Epithelial cell of proximal tubule (primary cell): ENCODE data around the gene TRPM5. TPM values are rescaled to one million over a fixed set of nuclear protein-coding genes. Genes with fewer than 3 reads are reported as not detected.

Source experiments
- DNase-seq: peaks from one replicate; pipeline ENCODE4 v3.0.0-alpha.2; 2011; ENCODE audit warnings: low read depth
- H3K4me3 ChIP-seq: 2 replicates; pipeline ENCODE4 v1.5.1; 2011; ENCODE audit warnings: low read depth, mild to moderate bottlenecking, low read length
- total RNA-seq: library from RNA; depleted of rRNA; stranded (reverse); fragments of >200 nt; gene quantifications from 2 replicates; pipeline ENCODE4 v1.2.3, GENCODE V29; 2015
- TF ChIP-seq, protein P1 (sequence below): conservative IDR thresholded peaks from 2 replicates; pipeline ENCODE4 v1.5.1; 2012; ENCODE audit warnings: low read depth, mild to moderate bottlenecking, low read length

TRPM5 gene
- total RNA-seq, 1 donor from 2014 or later, result not detected

DNA sequence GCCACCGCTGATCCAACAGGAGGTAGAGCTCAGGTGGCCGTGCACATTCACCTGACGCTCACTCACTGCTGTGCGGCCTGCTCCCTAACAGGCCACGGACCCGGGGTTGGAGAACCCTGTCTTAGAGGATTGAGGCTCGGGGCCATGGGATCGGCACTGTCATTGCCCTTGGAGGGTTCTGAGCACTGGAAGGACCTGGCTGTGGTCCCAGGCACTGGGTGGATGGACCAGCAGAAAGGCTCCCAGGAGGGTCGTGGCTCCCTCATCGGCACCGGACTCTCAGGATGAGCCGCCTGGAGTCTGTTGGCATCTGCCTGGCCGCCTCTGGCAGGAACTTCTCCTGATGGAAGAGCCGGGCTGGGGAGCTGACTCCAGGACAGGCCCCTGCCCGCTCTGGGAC is 7.0 kb upstream of the TRPM5 start:
- no peak overlapping the region for H3K4me3 ChIP-seq
- TF ChIP-seq, protein P1, sequence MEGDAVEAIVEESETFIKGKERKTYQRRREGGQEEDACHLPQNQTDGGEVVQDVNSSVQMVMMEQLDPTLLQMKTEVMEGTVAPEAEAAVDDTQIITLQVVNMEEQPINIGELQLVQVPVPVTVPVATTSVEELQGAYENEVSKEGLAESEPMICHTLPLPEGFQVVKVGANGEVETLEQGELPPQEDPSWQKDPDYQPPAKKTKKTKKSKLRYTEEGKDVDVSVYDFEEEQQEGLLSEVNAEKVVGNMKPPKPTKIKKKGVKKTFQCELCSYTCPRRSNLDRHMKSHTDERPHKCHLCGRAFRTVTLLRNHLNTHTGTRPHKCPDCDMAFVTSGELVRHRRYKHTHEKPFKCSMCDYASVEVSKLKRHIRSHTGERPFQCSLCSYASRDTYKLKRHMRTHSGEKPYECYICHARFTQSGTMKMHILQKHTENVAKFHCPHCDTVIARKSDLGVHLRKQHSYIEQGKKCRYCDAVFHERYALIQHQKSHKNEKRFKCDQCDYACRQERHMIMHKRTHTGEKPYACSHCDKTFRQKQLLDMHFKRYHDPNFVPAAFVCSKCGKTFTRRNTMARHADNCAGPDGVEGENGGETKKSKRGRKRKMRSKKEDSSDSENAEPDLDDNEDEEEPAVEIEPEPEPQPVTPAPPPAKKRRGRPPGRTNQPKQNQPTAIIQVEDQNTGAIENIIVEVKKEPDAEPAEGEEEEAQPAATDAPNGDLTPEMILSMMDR, result no peak
- DNase-seq, result no peak

DNA sequence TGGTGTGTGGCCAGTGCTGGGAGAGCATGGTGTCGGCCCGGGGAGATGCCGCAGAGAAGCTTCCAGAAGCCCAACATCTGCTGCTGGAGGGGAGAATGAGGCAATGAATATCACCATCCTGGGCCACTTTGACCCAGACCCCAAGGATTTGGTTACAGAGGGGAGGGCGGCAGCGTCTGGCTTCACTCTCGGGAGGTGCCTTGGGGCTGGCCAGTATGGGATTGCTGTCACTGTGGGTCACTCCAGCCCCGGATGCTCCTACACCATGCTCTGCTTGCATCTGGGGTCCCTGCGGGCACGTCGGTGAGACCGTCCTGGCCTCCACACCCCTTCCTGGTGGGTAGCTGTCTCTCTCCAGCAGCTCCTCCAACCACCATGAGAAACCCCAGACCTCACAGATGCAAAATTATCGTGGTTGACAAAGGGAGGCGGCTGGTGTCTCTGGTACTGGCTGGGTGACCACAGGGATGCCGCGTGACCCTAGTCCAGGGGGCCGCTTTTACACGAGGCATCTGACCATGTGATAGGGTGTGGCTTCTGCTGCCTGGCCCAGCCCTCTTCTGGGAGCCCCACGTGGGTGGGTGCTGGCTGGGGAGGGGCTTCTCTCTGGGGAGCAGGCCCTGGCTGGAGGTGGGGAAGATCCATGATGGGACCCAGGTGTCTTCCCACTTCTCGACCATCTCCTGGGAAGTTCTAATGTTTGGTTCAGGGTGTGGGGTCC is 6.2 kb upstream of the TRPM5 start:
- no peak overlapping the region for H3K4me3 ChIP-seq
- DNase-seq, result no peak
- TF ChIP-seq, protein P1, result no peak

DNA sequence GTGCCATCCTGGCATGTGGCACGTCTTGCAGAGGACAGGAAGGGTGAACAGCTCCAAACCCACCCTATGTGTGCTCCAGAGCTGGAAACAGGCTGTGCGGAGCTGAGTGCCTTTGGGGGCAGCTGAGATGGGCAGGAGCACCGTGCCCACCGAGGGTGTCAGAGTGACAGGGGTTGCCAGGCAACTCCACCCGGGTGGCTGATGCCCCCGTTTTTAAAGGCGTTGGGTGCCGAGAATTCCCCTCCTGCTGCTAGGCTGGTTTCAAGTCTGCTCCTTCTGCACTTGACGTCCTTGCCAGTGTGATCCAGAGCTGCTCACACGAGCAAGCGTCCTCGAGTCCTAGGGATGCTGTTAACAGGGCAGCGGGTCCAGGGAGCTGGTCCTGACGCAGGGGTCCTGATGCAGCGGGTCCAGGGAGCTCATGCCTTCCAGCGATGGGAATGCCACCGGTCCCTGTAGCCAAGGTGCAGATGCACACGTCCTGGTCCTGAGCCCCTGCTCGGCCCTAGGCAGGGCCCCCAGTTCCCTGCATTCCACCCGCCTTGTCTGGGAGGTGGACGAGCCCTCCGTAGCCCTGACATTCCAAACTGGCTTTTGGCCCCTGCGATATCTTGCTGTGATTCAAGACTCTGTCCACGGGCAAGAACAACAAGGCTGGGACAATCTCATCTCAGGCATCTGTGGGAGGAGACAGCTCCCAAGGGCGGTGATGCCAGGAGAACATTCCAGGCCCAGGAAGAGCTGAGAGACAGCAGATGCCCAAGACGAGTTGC is 5.4 kb upstream of the TRPM5 start:
- TF ChIP-seq, protein P1, result no peak
- H3K4me3 ChIP-seq, result no peak overlapping the region
- DNase-seq, result no peak

DNA sequence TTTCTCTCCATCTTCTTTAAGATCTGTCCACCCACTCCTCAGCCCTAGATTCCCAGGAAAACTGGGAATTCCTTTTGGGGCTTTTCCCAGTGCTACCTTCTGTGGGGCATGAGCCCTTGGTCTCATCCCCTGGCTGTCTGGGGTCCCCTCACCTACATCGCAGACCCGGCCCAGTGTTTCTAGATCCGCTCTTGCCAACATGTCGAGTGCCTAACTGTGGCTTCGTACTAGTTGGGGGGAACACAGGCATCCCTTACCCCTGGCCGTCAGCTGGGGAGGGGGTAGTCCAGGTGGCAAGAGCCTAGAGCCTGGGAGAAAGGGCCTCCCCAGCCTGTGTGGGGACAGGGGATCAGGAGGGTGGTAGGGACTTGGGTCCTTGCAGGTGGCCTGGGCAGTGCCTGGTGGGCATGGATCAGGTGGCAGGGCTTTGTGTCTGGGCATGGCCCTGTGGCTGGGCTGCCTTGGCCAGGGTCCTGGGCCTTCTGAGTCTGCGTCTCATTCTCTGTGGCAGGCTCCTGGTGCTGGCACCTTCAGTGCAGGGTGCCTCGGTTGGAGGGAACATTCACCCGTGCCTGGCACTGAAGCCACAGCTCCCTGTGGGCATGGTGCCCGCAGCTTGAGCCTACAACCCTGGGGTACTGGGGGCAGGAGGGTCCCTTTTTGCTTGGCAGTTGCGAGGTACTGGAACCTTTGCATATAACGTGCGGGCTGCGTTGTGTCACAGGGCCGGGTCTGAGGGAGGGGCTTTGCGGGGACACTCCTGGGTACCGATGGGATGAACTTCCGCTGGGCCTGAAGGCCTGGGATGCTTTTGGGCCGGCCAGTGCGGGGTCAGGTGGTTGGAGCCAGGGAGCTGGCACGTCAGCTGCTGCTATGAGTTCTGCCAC is 4.6 kb upstream of the TRPM5 start:
- TF ChIP-seq, protein P1, result no peak
- no peak for DNase-seq
- no peak overlapping the region for H3K4me3 ChIP-seq

DNA sequence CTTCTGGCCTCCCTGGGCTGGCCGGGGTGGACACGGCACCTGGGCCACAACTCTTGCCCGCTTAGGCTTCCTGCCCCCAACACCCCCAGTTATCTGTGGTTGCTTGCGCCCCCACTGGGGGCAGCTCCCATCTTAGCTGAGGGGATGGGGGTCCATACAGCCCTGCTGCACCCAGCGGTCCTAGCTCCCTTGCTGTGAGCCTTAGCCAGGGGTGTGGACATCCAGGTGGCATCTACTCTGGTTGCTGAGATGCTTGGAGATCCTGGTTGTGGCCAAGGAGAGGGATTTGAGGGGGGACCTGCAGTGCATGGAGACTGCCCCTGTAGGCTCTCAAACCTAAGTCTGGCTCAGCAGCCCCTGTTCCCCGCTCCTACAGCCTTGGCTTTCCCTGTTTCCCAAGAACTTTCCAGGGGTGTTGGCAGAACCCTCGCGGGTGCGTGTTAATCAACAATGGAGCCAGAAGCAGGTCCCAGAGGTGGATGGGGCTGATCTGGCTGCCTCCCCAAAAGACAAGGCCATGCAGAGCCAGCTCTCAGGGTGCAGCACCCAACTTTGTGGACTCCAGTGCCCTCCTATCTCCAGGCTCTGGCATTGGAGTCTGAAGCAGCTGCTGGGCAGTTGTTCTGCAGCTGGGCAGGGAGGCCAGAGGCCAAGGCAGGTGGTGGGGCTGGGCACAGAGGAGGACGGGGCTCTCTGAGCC is 3.8 kb upstream of the TRPM5 start:
- DNase-seq, result no peak
- H3K4me3 ChIP-seq, result no peak overlapping the region
- TF ChIP-seq, protein P1, result no peak

DNA sequence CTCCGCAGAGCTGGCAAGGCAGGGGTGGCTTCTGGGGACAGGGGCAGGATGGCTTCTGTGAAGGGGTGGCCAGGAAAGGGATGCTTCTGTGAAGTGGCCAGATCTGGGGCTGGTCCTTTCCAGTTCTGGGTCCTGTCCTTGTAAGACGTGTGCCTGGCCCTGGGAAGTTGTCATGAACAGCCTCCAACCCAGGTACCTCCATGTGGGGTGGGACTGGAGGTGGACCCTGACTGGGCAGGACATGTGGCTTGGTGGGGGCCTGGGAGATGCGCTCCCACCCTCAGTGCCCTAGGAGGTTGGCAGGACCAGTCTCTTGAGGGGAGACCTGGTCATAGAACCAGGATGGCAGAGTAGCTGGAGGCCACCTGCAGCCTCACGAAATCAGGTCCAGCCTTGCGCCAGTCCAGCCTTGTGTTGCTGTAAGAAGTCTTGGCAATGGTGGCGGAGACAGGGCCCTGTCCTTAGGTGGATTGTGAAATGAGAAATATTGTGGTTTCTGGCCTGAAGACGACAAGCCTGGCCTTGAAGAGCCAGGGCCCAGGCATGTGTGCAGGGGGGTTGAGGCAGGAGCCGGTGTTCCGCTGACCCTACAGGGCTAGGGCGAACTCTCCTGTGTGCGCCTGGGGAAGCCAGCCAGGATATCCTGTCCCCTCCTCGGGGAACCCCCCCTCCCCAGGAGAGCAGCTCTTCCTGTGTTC is 3.1 kb upstream of the TRPM5 start:
- no peak overlapping the region for H3K4me3 ChIP-seq
- TF ChIP-seq, protein P1, result no peak
- no peak for DNase-seq
